Measurements from ENCODE around the gene FGF3.
"Not testable (repeated sequence)": the region's sequence is repeated elsewhere in the genome, so short reads cannot be mapped to it uniquely, and the experiment has no call there.

Gene FGF3

DNA sequence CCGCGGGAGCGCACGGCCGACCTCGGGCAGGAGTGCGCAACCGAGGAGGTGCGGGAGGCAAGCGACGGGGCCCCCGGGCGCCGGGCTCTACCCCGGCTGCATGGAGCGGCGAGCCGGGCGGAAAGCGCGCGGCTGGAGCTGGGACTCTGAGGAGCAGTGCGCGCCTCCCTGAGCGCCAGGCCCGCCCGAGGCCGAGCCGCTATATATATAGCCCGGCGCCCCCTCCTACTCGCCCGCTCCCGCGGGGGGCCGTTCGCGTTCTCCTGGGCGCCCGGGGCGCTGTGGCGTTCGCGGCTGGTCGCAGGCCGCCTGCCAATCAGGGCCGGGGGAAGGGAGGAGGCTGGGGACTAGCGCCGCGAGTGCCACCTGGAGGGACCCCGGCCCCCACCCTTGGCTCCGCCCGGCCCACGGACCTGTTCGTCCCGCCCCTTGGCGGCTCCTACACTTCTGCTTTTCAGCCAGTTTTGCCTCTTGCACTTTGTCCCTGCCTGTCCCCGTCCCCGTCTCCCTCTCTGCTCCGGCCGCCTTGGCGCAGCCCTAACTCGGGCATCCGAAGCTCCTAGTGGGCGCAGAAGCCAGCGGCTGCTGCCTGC is 44.0 kb downstream of the FGF3 start, which contains the start of gene FGF4:
Gene FGF4 (minus strand): TSS at position 179 of the 593 bp plus-strand sequence. CDS start 257 bp downstream, outside the sequence.
- peaks cover 35% of the 10 kb centered on the region for H3K27me3 ChIP-seq
- no peak within 1 kb of the TSS for H3K9ac ChIP-seq
- peaks cover 32% of the 10 kb centered on the region for H4K20me1 ChIP-seq
- H3K4me3 ChIP-seq: peak within 1 kb of the TSS; percentile 57
- H3K36me3 ChIP-seq: no peaks in the 10 kb centered on the region
- no peak within 1 kb of the TSS for H3K27ac ChIP-seq
- H3K9me3 ChIP-seq: no peaks in the 10 kb centered on the region
- peak within 1 kb of the TSS; percentile 76 for H3K4me2 ChIP-seq
- TF ChIP-seq Cebpa-rat (IDR thresholded peaks at IDR 0.05): no peak
- H3K4me1 ChIP-seq: peaks cover 12% of the 10 kb centered on the region

DNA sequence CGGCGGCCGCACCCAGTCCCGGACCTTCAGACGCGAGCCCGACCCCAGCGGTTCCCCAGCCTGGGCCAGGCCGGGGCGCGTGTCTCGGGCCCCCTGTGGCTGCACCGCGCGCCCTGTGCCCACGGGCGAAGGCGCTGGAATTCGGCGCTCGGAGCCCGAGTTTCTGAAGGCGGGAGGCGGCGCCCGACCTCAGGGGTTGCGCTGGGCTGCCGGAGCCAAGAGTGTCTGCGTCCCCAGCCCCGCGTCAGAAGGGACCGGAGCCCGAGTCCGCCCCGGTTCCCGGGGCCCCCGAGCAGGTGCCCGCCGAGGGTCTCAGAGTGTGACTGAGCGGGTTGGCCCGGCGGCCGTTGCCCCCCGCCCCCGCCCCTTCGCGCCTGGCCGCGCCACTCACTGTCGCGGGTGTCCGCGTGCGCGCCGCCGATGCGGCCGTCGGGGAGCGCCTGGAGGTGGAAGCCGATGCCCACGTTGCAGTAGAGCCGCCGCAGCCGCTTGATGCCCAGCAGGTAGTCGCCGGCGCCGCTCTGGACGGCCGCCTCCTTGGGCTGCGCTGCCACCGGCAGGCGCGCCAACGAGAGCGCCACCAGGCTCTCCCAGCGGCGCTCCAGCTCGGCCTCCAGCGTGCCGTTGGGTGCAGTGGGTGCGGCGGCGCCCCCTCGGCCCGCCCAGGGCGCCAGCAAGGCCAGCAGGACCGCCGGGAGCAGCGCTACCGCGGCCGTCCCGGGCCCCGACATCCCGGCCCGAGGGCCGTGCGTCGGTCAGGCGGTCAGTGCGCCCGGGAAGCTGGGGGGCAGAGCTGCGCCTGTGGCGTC is 44.7 kb downstream of the FGF3 start:
- peaks cover 12% of the 10 kb centered on the region for H3K4me1 ChIP-seq
- no peak overlapping the region for H3K9ac ChIP-seq
- H3K4me3 ChIP-seq: peak overlapping the region; percentile 57; the same call in 1 of the 2 replicates
- H3K36me3 ChIP-seq: no peaks in the 10 kb centered on the region
- no peak overlapping the region for H3K27ac ChIP-seq
- TF ChIP-seq Cebpa-rat (IDR thresholded peaks at IDR 0.05): no peak
- peak overlapping the region; percentile 76 for H3K4me2 ChIP-seq
- H3K9me3 ChIP-seq: no peaks in the 10 kb centered on the region
- peaks cover 35% of the 10 kb centered on the region for H3K27me3 ChIP-seq
- H4K20me1 ChIP-seq: peaks cover 32% of the 10 kb centered on the region

DNA sequence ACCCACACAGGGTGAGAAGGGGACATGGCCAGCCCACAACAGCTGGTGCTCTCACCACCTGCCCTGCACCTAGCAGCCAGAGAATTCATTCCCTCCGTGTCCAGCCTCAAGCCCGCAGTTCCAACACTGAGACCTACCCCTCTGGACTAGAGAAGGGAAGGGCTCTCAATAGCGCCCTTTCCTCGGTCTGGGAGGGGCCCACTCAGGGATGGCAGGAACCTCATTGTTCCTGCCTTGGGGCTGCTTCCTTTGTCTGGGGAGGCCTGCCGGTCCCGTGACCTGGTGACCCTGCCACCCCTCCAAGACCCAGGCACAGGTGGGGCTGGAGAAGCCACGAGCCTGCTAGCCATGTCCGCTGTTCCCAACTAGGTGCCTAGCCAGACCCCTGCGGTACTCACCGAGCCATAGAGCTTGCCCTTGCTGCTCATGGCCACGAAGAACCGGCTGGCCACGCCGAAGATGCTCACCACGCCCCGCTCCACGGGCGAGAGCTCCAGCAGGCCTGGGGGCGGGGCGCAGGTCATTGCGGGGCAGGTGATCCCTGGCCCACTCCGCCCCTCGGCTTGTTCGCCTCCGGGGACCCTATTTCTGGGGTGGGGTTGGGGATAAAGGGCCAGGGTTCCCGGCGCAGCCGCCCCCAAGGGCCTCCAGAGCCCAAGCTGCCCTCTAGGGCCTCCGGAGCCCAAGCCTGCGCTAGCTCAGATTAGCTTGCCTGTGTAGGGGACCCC is 45.4 kb downstream of the FGF3 start:
- Histone ChIP-seq H3K27ac (no peak overlapping the region), H3K4me2 (no peak overlapping the region), H4K20me1 (peaks cover 32% of the 10 kb centered on the region), H3K9me3 (no peaks in the 10 kb centered on the region), H3K4me3 (no peak overlapping the region), H3K9ac (no peak overlapping the region), H3K27me3 (peaks cover 35% of the 10 kb centered on the region), H3K36me3 (no peaks in the 10 kb centered on the region), H3K4me1 (peaks cover 12% of the 10 kb centered on the region)
- no peak for TF ChIP-seq Cebpa-rat (IDR thresholded peaks at IDR 0.05)

DNA sequence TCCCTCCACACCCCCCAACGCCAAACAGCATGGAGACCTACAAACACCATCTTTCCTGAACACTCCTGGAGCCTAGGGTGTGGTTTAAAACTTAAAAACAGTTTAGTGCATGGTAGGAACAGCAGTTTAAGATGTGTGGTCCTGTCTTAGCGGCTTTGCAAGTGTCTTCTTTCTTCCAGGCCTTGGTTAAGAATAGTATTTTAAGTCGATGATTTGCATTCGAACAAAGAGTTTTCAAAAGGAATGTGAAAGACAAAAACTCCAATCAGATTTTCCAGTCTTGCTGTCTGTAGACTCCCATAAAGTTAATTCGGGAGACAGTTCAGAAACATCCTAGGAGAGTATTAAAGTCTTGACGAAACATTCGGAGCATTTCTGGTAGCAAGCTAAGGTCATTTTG is 47.8 kb downstream of the FGF3 start:
- Histone ChIP-seq H3K4me3 (no peak overlapping the region), H4K20me1 (peaks cover 26% of the 10 kb centered on the region), H3K27me3 (peaks cover 24% of the 10 kb centered on the region), H3K4me1 (peaks cover 12% of the 10 kb centered on the region), H3K4me2 (no peak overlapping the region), H3K36me3 (no peaks in the 10 kb centered on the region), H3K9me3 (no peaks in the 10 kb centered on the region), H3K9ac (no peak overlapping the region), H3K27ac (no peak overlapping the region)
- TF ChIP-seq Cebpa-rat (IDR thresholded peaks at IDR 0.05): no peak

DNA sequence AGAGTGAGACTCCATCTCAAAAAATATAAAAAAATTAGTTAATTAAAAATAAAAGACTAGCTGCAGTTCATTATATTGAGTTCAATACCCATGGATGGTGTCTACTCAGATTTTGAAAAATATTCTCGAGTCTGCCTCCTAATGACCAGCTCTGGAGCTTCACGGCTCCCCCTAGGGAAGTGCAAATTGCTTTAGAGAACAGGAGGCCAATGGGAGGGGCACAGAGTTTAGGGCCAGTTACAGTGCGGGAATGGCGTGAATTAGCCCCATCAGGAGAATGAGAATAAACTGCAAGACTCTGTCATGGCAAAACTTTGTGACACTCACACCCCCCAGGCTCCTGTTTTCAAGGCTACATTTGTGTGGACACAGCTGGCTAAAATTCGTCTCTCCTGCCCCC is 48.7 kb downstream of the FGF3 start:
- Histone ChIP-seq H3K9ac (no peak overlapping the region), H3K9me3 (no peaks in the 10 kb centered on the region), H3K27ac (no peak overlapping the region), H3K4me2 (no peak overlapping the region), H3K27me3 (peaks cover 15% of the 10 kb centered on the region), H4K20me1 (peaks cover 17% of the 10 kb centered on the region), H3K36me3 (no peaks in the 10 kb centered on the region), H3K4me3 (no peak overlapping the region), H3K4me1 (peaks cover 9% of the 10 kb centered on the region)
- no peak for TF ChIP-seq Cebpa-rat (IDR thresholded peaks at IDR 0.05)

DNA sequence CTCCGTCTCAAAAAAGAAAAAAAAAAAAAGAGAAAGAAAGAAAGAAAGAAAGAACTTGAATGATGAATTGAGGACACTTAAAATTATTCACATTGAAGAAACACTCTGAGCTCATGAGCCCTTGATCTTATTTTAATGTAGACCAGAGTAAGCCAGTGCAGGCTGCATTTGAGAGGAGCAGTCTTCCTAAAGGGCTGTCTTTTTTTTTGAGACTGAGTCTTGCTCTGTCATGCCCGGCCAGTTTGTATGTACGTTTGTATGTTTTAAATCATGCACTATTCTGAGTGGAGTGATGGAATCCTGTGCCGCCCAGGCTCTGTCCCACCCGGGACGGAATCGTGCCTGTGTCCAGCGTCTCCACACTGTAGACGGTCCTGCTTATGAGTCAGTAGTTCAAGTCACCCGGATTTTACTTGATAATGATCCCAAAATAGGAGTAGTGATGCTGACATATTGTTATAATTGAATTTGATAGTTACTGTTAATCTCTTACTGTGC is 53.7 kb downstream of the FGF3 start:
- Histone ChIP-seq H4K20me1 (no peaks in the 10 kb centered on the region), H3K36me3 (no peaks in the 10 kb centered on the region), H3K27ac (no peak overlapping the region), H3K4me1 (peaks cover 4% of the 10 kb centered on the region; the same call in 1 of the 2 replicates), H3K9me3 (no peaks in the 10 kb centered on the region), H3K4me2 (no peak overlapping the region), H3K27me3 (no peaks in the 10 kb centered on the region), H3K9ac (no peak overlapping the region), H3K4me3 (no peak overlapping the region)
- TF ChIP-seq Cebpa-rat (IDR thresholded peaks at IDR 0.05): no peak

DNA sequence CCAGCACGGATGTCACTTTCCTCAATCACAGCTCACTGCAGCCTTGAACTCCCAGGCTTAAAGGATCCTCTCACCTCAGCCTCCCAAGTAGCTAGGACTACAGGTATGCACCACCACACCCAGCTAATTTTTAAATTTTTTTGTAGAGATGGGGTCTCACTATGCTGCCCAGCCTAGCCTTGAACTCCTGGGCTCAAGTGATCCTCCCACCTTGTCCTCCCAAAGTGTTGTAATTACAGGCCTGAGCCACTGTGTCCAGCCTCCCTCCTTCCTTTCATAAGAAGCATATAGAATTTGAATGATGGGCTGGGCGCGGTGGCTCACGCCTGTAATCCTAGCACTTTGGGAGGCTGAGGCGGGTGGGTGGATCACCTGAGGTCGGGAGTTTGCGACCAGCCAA is 54.3 kb downstream of the FGF3 start:
- not testable (repeated sequence) for H3K27me3 ChIP-seq, H3K4me1 ChIP-seq, H3K9me3 ChIP-seq, H3K4me2 ChIP-seq, H3K9ac ChIP-seq, H3K27ac ChIP-seq, H4K20me1 ChIP-seq, H3K36me3 ChIP-seq, H3K4me3 ChIP-seq

DNA sequence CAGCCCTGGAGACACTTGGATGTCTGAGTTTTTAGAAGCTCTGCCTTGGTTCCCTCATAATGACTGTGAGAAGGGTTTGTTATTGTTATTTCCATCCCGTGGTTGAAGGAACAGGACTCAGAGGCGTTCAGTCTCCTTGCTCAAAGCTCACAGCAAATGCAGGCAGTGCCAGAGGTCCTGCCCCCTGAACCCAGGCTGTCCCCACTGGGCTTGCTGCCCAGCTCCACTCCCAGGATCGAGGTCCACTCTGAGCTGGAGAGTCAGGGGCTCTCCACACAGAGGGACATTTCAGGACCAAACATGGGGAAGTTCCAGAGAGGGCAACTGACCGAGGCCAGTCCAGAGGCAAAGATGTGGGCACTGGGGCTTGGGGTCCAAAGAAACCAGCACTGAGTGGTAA is 58.9 kb downstream of the FGF3 start:
- Histone ChIP-seq H3K27me3 (no peaks in the 10 kb centered on the region), H3K9ac (no peak overlapping the region), H3K4me3 (no peak overlapping the region), H3K9me3 (no peaks in the 10 kb centered on the region), H3K27ac (no peak overlapping the region), H3K4me1 (peaks cover 4% of the 10 kb centered on the region; the same call in 1 of the 2 replicates), H3K36me3 (no peaks in the 10 kb centered on the region), H3K4me2 (no peak overlapping the region), H4K20me1 (no peaks in the 10 kb centered on the region)
- no peak for TF ChIP-seq Cebpa-rat (IDR thresholded peaks at IDR 0.05)

Data from BLaER1 (cell line).